HepG2 (cell line): ENCODE results near the gene USF2. TPM values are rescaled to one million over a fixed set of nuclear protein-coding genes. Genes with fewer than 3 reads are reported as not detected.

Source experiments
- ATF6 ChIP-seq: sonication (generic); formaldehyde crosslinking; conservative IDR thresholded peaks from 2 replicates; pipeline ENCODE4 v1.4.0; 2020; ENCODE audit warnings: missing genetic modification reagents
- HNF4A ChIP-seq: sonication (generic); formaldehyde crosslinking; IDR thresholded peaks from 2 replicates; pipeline ENCODE4 v1.4.0; 2020; ENCODE audit warnings: missing genetic modification reagents
- HOXA5 ChIP-seq: sonication (generic); formaldehyde crosslinking; IDR thresholded peaks from 2 replicates; pipeline ENCODE4 v1.4.0; 2020; ENCODE audit warnings: missing genetic modification reagents
- HOXA9 ChIP-seq: sonication (generic); formaldehyde crosslinking; IDR thresholded peaks from 2 replicates; pipeline ENCODE4 v1.8.1; 2022; ENCODE audit warnings: missing genetic modification reagents, mild to moderate bottlenecking, moderate library complexity, borderline replicate concordance
- LBX2 ChIP-seq: sonication (generic); formaldehyde crosslinking; IDR thresholded peaks from 2 replicates; pipeline ENCODE4 v1.5.0; 2020; ENCODE audit warnings: missing genetic modification reagents, mild to moderate bottlenecking, borderline replicate concordance
- MEF2D ChIP-seq: sonication (generic); formaldehyde crosslinking; IDR thresholded peaks from 2 replicates; pipeline ENCODE4 v1.5.1; 2020; ENCODE audit warnings: mild to moderate bottlenecking, missing genetic modification reagents
- RAD21 ChIP-seq: fragments of 450-650 bp; formaldehyde crosslinking; IDR thresholded peaks from 2 replicates; pipeline ENCODE4 v1.5.0; 2020; ENCODE audit warnings: mild to moderate bottlenecking
- SP140L ChIP-seq: sonication (generic); formaldehyde crosslinking; IDR thresholded peaks from 2 replicates; pipeline ENCODE4 v1.4.0; 2020; ENCODE audit warnings: missing genetic modification reagents, borderline replicate concordance
- TEAD2 ChIP-seq: sonication (generic); formaldehyde crosslinking; IDR thresholded peaks from 2 replicates; pipeline ENCODE4 v1.9.0; 2021; ENCODE audit warnings: missing genetic modification reagents
- ZFP36L1 ChIP-seq: sonication (generic); formaldehyde crosslinking; IDR thresholded peaks from 2 replicates; pipeline ENCODE4 v1.8.0; 2022; ENCODE audit warnings: mild to moderate bottlenecking, missing genetic modification reagents, moderate library complexity
- ZNF326 ChIP-seq: sonication (generic); formaldehyde crosslinking; IDR thresholded peaks from 2 replicates; pipeline ENCODE4 v1.4.0; 2020; ENCODE audit warnings: missing genetic modification reagents, borderline replicate concordance
- ZNF569 ChIP-seq: sonication (generic); formaldehyde crosslinking; IDR thresholded peaks from 2 replicates; pipeline ENCODE4 v1.5.0; 2020; ENCODE audit warnings: mild to moderate bottlenecking, missing genetic modification reagents, moderate library complexity, borderline replicate concordance
- ZNF75D ChIP-seq: sonication (generic); formaldehyde crosslinking; IDR thresholded peaks from 2 replicates; pipeline ENCODE4 v1.8.1; 2023; ENCODE audit warnings: missing genetic modification reagents, mild to moderate bottlenecking, borderline replicate concordance
- ZZZ3 ChIP-seq: sonication (generic); formaldehyde crosslinking; IDR thresholded peaks from 2 replicates; pipeline ENCODE4 v1.4.0; 2020; ENCODE audit warnings: missing genetic modification reagents, mild to moderate bottlenecking, borderline replicate concordance
- polyA plus RNA-seq, 8 experiments: library from polyadenylated mRNA; depleted of rRNA in 3 of 8; stranded (reverse) in 7 of 8; unstranded in 1 of 8; fragments of >200 nt; fragmentation: Illumina TruSeq in 4 of 8; extraction: Trizol in 4 of 8; gene quantifications; 2 replicates each; pipeline versions ENCODE4 v1.2.1 to v1.2.3, GENCODE V29; 2011 to 2016; ENCODE audit warnings: low read depth in 4 of 8, missing spikeins in 1 of 8, mixed read lengths in 1 of 8; ENCODE audit not compliant: insufficient read depth in 1 of 8
- total RNA-seq, 5 experiments: library from RNA; depleted of rRNA; stranded (reverse); fragments of >200 nt; fragmentation: Illumina TruSeq; extraction: Trizol; gene quantifications; 2 replicates each; pipeline ENCODE4 v1.2.3, GENCODE V29; 2016; ENCODE audit warnings: low read depth in 1 of 5
- TF ChIP-seq, protein P1 (sequence below): sonication (generic); formaldehyde crosslinking; IDR thresholded peaks from 2 replicates; pipeline ENCODE4 v1.5.1; 2020; ENCODE audit warnings: mild to moderate bottlenecking, moderate library complexity, missing genetic modification reagents
- TF ChIP-seq, protein P2 (sequence below): sonication (generic); formaldehyde crosslinking; conservative IDR thresholded peaks from 2 replicates; pipeline ENCODE4 v1.4.0; 2020; ENCODE audit warnings: mild to moderate bottlenecking, missing genetic modification reagents, moderate library complexity
- TF ChIP-seq, protein P3 (sequence below): sonication (generic); formaldehyde crosslinking; IDR thresholded peaks from 2 replicates; pipeline ENCODE4 v1.4.0; 2020; ENCODE audit warnings: missing genetic modification reagents

USF2 gene
- total and polyA plus RNA-seq, 2 of the 13 experiments (the other 11 are each of a cell fraction or from before 2014, with no cell fraction given), result 54.9 to 106 TPM

DNA sequence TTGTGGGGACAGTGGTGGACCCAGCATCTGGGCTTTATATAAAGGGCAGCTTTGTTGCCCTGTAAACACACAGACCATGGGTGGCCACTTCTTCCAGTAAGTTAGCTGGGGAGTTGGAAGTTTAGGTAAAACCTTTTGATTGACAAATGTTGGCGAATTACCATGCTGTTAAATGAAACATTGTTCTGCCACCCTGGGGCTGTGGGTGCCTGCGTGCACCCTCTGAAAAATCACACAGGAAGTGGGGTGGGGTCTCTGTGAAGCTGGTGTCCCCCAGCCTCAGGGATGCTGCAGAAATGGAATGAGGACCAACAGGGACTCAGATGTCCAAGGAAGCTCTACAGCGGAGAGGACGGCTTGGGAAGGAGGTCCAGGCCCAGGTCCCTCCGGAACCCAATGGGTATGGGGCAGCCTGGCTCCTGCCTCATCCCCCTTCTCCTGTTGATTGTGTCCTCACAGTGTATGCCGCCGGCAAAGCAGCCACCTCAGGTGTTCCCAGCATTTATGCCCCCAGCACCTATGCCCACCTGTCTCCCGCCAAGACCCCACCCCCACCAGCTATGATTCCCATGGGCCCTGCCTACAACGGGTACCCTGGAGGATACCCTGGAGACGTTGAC is 2.8 kb upstream of the USF2 start (continued):
- TF ChIP-seq, protein P1, sequence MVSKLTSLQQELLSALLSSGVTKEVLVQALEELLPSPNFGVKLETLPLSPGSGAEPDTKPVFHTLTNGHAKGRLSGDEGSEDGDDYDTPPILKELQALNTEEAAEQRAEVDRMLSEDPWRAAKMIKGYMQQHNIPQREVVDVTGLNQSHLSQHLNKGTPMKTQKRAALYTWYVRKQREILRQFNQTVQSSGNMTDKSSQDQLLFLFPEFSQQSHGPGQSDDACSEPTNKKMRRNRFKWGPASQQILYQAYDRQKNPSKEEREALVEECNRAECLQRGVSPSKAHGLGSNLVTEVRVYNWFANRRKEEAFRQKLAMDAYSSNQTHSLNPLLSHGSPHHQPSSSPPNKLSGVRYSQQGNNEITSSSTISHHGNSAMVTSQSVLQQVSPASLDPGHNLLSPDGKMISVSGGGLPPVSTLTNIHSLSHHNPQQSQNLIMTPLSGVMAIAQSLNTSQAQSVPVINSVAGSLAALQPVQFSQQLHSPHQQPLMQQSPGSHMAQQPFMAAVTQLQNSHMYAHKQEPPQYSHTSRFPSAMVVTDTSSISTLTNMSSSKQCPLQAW, result no peak
- TF ChIP-seq, protein P2, sequence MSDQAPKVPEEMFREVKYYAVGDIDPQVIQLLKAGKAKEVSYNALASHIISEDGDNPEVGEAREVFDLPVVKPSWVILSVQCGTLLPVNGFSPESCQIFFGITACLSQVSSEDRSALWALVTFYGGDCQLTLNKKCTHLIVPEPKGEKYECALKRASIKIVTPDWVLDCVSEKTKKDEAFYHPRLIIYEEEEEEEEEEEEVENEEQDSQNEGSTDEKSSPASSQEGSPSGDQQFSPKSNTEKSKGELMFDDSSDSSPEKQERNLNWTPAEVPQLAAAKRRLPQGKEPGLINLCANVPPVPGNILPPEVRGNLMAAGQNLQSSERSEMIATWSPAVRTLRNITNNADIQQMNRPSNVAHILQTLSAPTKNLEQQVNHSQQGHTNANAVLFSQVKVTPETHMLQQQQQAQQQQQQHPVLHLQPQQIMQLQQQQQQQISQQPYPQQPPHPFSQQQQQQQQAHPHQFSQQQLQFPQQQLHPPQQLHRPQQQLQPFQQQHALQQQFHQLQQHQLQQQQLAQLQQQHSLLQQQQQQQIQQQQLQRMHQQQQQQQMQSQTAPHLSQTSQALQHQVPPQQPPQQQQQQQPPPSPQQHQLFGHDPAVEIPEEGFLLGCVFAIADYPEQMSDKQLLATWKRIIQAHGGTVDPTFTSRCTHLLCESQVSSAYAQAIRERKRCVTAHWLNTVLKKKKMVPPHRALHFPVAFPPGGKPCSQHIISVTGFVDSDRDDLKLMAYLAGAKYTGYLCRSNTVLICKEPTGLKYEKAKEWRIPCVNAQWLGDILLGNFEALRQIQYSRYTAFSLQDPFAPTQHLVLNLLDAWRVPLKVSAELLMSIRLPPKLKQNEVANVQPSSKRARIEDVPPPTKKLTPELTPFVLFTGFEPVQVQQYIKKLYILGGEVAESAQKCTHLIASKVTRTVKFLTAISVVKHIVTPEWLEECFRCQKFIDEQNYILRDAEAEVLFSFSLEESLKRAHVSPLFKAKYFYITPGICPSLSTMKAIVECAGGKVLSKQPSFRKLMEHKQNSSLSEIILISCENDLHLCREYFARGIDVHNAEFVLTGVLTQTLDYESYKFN (CRISPR knock-in tag), result no peak
- TF ChIP-seq ZNF75D (CRISPR knock-in tag), result no peak
- TF ChIP-seq, protein P3, sequence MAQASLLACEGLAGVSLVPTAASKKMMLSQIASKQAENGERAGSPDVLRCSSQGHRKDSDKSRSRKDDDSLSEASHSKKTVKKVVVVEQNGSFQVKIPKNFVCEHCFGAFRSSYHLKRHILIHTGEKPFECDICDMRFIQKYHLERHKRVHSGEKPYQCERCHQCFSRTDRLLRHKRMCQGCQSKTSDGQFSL, result no peak
- no peak for TF ChIP-seq ZFP36L1 (CRISPR knock-in tag)
- TF ChIP-seq MEF2D, result no peak
- no peak for TF ChIP-seq LBX2
- TF ChIP-seq HNF4A (CRISPR knock-in tag), result no peak
- no peak for TF ChIP-seq ATF6 (CRISPR knock-in tag)
- no peak for TF ChIP-seq ZZZ3 (CRISPR knock-in tag)
- no peak for TF ChIP-seq RAD21 (CRISPR knock-in tag)
- TF ChIP-seq TEAD2 (CRISPR knock-in tag), result no peak
- TF ChIP-seq ZNF326 (CRISPR knock-in tag), result peak; percentile 74; the same call in 1 of the 2 replicates
- no peak for TF ChIP-seq SP140L
- TF ChIP-seq HOXA5 (CRISPR knock-in tag), result no peak
- no peak for TF ChIP-seq ZNF569 (CRISPR knock-in tag)
- 0 out of 2 replicates have a peak, but pooled peaks have one; percentile 14 for TF ChIP-seq HOXA9 (CRISPR knock-in tag)
